ENCODE measurements around the gene MOB3B. TPM values are rescaled to one million over a fixed set of nuclear protein-coding genes. Genes with fewer than 3 reads are reported as not detected.

MOB3B gene
- total and polyA plus RNA-seq, 11 donors: 0.42 to 2.8 (median 1.8) TPM

DNA sequence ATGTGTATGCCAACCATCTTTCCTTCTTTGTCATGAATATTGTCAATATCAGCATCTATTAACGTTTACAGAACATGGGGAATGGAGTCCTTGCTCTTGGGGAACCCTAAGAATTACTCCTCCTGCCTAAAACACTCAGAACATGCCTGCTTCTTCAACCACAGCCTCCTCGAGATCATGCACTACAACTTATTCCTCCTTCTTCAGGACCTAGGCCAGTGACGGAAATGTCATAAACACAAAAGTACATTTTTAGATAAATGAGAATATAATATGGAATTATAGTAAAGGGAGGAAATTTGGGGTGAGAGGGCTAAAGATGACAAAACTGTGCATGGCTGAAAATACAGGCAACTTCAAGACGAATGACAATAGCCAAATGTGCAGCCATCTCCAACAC is 8.6 kb downstream of the MOB3B start:
- H3K9me3 ChIP-seq: no peaks in the 10 kb centered on the region
- ATAC-seq: no peak
- peaks cover 0 to 2% (median 0%) of the 10 kb centered on the region in 12 donors for H3K4me1 ChIP-seq
- DNase-seq: no peak
- no peaks in the 10 kb centered on the region for H3K27me3 ChIP-seq
- intact Hi-C loops (cut with DNase I): loop anchor here in 4 of 10 donors (10.0 kb wide), 4 partner anchors 46 to 566 kb away; partner anchors contain the start of gene IFT74 (in 1 of the 4)
- no peak overlapping the region for H3K4me3 ChIP-seq
- H3K36me3 ChIP-seq: no peaks in the 10 kb centered on the region
- TF ChIP-seq POLR2A (IDR thresholded peaks at IDR 0.05): no peak
- TF ChIP-seq, protein P1, sequence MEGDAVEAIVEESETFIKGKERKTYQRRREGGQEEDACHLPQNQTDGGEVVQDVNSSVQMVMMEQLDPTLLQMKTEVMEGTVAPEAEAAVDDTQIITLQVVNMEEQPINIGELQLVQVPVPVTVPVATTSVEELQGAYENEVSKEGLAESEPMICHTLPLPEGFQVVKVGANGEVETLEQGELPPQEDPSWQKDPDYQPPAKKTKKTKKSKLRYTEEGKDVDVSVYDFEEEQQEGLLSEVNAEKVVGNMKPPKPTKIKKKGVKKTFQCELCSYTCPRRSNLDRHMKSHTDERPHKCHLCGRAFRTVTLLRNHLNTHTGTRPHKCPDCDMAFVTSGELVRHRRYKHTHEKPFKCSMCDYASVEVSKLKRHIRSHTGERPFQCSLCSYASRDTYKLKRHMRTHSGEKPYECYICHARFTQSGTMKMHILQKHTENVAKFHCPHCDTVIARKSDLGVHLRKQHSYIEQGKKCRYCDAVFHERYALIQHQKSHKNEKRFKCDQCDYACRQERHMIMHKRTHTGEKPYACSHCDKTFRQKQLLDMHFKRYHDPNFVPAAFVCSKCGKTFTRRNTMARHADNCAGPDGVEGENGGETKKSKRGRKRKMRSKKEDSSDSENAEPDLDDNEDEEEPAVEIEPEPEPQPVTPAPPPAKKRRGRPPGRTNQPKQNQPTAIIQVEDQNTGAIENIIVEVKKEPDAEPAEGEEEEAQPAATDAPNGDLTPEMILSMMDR (IDR thresholded peaks at IDR 0.05): no peak
- WGBS, 4 donors: 89 to 93% (median 89%) methylated on average over 4 of the region's 4 CpGs
- no peak overlapping the region for H3K27ac ChIP-seq

DNA sequence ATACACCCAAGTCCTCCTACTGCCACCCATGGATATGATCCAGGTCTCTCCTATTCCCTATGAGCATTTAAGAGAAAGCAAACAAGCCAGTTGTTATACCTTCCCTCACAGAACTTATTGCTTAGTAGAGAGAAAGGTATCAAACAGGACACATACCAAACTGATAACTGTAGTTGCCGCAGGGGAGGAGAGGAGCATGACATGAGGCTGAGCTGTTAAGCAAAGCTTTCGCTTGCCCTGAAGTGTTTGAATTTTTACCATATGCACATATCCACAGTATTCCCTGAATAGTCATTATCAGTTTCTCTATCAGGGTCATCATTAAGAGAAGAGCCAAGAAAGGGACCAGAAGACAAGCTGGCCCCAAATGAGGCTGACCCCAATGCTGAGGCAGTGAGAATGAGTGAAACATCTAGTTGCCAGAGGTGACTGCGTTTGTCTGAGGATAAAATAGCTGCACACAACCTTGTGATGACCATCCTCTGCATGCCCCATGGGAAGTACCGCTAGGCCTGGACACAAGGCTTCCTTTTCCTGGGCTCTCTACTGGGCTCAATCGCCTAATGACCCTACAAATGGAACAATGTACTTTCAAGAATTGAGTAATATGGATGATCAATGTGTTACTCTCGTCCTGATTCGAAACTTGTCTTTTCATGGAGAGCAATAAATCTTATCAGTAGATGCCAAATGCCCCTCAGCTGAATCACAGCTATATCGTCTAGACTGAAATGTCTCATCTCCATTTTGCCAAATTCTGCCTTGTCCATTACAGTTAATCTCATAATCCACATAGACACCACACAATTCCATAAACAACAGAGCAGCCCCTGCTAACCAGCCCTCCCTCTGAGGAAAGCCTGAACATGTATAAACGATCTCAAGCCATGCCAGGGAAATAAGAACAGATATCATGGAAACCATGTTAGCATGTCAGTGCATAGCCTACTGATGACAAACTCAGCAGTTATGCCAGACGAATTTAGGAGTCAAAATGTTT is 9.8 kb downstream of the MOB3B start:
- Histone ChIP-seq H3K36me3 (no peaks in the 10 kb centered on the region), H3K27me3 (no peaks in the 10 kb centered on the region), H3K27ac (no peak overlapping the region), H3K4me3 (no peak overlapping the region), H3K4me1 (peaks cover 0 to 4% (median under 1%) of the 10 kb centered on the region in 12 donors), H3K9me3 (no peaks in the 10 kb centered on the region)
- ATAC-seq (no peak), DNase-seq (no peak)
- intact Hi-C loops (cut with DNase I): loop anchor here in 4 of 10 donors (10.0 kb wide), 4 partner anchors 45 to 565 kb away; partner anchors contain the start of gene IFT74 (in 1 of the 4)
- 85 to 93% (median 88%) methylated on average over 10 of the region's 10 CpGs for WGBS, 4 donors
- TF ChIP-seq, protein P1 (IDR thresholded peaks at IDR 0.05): no peak
- TF ChIP-seq POLR2A (IDR thresholded peaks at IDR 0.05): no peak

DNA sequence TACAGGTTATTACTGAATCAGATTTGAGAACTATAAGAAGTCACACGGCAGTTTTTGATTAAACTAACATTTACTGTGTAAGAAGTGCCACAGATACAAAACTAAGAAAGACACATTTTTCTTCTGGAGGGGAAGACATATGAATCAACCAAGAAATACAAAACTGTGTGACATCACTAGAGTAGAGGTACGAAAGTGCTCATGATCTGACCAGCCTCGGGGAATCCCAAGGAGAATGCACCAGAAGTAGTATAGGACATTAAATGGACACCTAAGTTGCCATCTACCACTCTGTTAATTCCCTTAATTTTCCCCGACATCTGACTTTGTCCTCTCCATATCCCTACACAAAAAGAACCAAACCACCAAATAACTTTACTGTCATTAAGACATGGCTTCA is 10.8 kb downstream of the MOB3B start:
- H3K36me3 ChIP-seq: no peaks in the 10 kb centered on the region
- no peak overlapping the region for H3K27ac ChIP-seq
- DNase-seq: no peak
- peaks cover 0 to 13% (median 5%) of the 10 kb centered on the region in 12 donors for H3K4me1 ChIP-seq
- intact Hi-C loops (cut with DNase I): no loop called here
- no peaks in the 10 kb centered on the region for H3K27me3 ChIP-seq
- no peak for TF ChIP-seq POLR2A (IDR thresholded peaks at IDR 0.05)
- TF ChIP-seq, protein P1 (IDR thresholded peaks at IDR 0.05): no peak
- no peak overlapping the region for H3K4me3 ChIP-seq
- 78 to 96% (median 95%) methylated on average over 4 of the region's 4 CpGs for WGBS, 4 donors
- no peak for ATAC-seq
- no peaks in the 10 kb centered on the region for H3K9me3 ChIP-seq

DNA sequence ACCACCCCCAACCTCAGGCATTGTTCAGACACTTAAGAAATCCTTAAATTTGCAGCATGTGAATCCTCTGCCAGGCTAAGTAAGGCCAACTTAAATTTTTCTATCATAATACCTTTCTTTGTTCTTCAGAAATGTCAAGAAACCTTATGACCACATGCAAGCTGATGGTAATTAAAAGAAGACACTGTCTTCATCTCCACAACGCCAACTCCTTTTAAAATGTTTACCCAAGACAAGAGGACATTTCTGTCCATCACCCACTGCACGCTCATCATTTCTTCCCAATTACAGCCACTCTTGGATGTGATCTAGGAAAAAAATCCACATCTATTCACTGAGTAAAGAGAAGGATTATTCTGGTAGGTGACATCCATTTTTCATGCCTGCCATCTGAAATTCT is 11.6 kb downstream of the MOB3B start:
- no peaks in the 10 kb centered on the region for H3K27me3 ChIP-seq
- no peak for ATAC-seq

More for the DNA sequence above, 11.6 kb downstream of the MOB3B start:
- 95 to 98% (median 96%) methylated on average over 2 of the region's 2 CpGs for WGBS, 4 donors
- H3K36me3 ChIP-seq: no peaks in the 10 kb centered on the region
- TF ChIP-seq, protein P1 (IDR thresholded peaks at IDR 0.05): no peak
- TF ChIP-seq POLR2A (IDR thresholded peaks at IDR 0.05): no peak
- no peak for DNase-seq
- H3K4me3 ChIP-seq: no peak overlapping the region
- H3K27ac ChIP-seq: no peak overlapping the region
- H3K9me3 ChIP-seq: no peaks in the 10 kb centered on the region
- intact Hi-C loops (cut with DNase I): no loop called here
- H3K4me1 ChIP-seq: peaks cover 0 to 13% (median 5%) of the 10 kb centered on the region in 12 donors
